CD4-positive, alpha-beta T cell treated with Interleukin-4 for 1 hour (primary cell): ENCODE measurements around the gene GALNT6.

ENCODE experiments used
- DNase-seq, 2 donors: peaks; one replicate each; pipeline ENCODE4 v3.0.0-alpha.2; 2020 to 2022

Gene GALNT6

GRCh38 chr12:51381226-51382079 lies 9.8 kb downstream of the GALNT6 start:
- no peak for DNase-seq

GRCh38 chr12:51379571-51379970 lies 11.6 kb downstream of the GALNT6 start:
- no peak for DNase-seq

GRCh38 chr12:51378749-51379148 lies 12.5 kb downstream of the GALNT6 start:
- DNase-seq, result no peak

GRCh38 chr12:51377099-51377984 lies 13.9 kb downstream of the GALNT6 start:
- no peak for DNase-seq

GRCh38 chr12:51374856-51375255 lies 16.4 kb downstream of the GALNT6 start:
- DNase-seq, result no peak

- no peak for DNase-seq
Measured at GRCh38 chr12:51374361-51374760, 16.8 kb downstream of the GALNT6 start.

- no peak for DNase-seq
Measured at GRCh38 chr12:51373187-51373586, 18.0 kb downstream of the GALNT6 start.

GRCh38 chr12:51372021-51372420 lies 19.2 kb downstream of the GALNT6 start:
- no peak for DNase-seq

- DNase-seq, result no peak
Measured at GRCh38 chr12:51371295-51371953, 19.8 kb downstream of the GALNT6 start.

GRCh38 chr12:51370667-51371066 lies 20.5 kb downstream of the GALNT6 start:
- no peak for DNase-seq

GRCh38 chr12:51369581-51369980 lies 21.6 kb downstream of the GALNT6 start:
- no peak for DNase-seq

GRCh38 chr12:51368640-51369517 lies 22.3 kb downstream of the GALNT6 start:
- DNase-seq, result peak; percentile 93 to 95

- DNase-seq, result no peak
Measured at GRCh38 chr12:51365276-51365675, 25.9 kb downstream of the GALNT6 start.

GRCh38 chr12:51364001-51364400 lies 27.2 kb downstream of the GALNT6 start:
- no peak for DNase-seq

GRCh38 chr12:51362747-51363342 lies 28.4 kb downstream of the GALNT6 start:
- DNase-seq, result no peak

GRCh38 chr12:51362307-51362706 lies 28.9 kb downstream of the GALNT6 start:
- no peak for DNase-seq

- no peak for DNase-seq
Measured at GRCh38 chr12:51361161-51362016, 29.8 kb downstream of the GALNT6 start.

GRCh38 chr12:51360315-51360714 lies 30.9 kb downstream of the GALNT6 start:
- no peak for DNase-seq

- DNase-seq, result no peak
Measured at GRCh38 chr12:51359851-51360250, 31.4 kb downstream of the GALNT6 start.

GRCh38 chr12:51358496-51358895 lies 32.7 kb downstream of the GALNT6 start:
- no peak for DNase-seq
